Measurements from ENCODE around the gene NANP. TPM values are rescaled to one million over a fixed set of nuclear protein-coding genes. Genes with fewer than 3 reads are reported as not detected.

Gene NANP
- total and polyA plus RNA-seq, 2 of the 13 experiments (the other 11 are each of a cell fraction or from before 2014, with no cell fraction given), result 8.9 to 21.5 TPM

DNA sequence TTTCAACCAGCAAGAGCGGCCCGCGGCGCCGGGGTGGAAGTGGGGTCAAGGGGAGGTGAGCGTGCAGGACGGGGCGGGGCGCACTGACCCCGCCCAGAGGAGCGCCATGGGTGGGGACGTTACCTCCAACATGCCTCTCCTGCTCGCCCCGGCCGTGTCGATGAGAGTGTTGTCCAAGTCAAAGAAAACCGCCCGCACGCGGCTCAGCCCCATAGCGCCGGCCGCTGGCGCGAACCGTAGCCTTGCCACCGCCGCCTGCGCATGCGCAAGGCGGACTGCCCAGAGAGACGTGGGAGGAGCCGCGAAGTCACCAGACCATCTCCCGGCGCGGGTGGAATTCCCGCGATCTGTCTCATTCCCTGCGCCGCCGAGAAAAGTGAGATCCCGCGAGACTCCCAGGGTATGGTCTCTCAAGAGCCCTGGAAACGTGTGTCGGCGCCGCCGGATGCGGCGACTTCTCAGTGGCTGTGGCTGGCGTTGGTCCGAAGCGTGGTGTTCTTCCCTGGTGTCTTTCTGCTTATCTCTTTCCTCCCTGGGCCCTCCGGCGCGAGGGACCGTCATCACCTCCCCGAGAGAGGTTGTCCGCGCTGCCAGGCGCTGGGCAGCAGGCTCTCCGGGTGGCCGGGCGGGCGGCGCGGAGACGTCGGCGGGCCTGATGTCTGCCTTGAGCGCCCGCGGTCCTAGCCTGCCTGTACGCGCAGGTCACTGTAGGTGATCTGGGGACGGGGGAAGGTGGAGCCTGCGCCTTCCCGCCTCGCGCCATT, at the start of gene NANP (continued):
- TF ChIP-seq TEAD3 (CRISPR knock-in tag; optimal IDR thresholded peaks at IDR 0.05; ENCODE audit: borderline replicate concordance) (peak; percentile 84), HOXA9 (CRISPR knock-in tag; IDR thresholded peaks at IDR 0.05; ENCODE audit: borderline replicate concordance) (peak; percentile 73; the same call in 1 of the 2 replicates), ZNF577 (CRISPR knock-in tag; IDR thresholded peaks at IDR 0.05; ENCODE audit: borderline replicate concordance, low read depth) (peak; percentile 98; the same call in 1 of the 2 replicates), ZNF343 (CRISPR knock-in tag; IDR thresholded peaks at IDR 0.05) (no peak; the same call in 1 of the 2 replicates), KMT2A (CRISPR knock-in tag; IDR thresholded peaks at IDR 0.05) (peak; percentile 98), SP5 (CRISPR knock-in tag; IDR thresholded peaks at IDR 0.05; ENCODE audit: borderline replicate concordance, low read depth) (peak; percentile 81), ZBTB2 (CRISPR knock-in tag; IDR thresholded peaks at IDR 0.05; ENCODE audit: low read depth) (peak; percentile 76), ISX (CRISPR knock-in tag; conservative IDR thresholded peaks at IDR 0.05) (peak; percentile 63; the same call in 1 of the 2 replicates), ZSCAN21 (CRISPR knock-in tag; IDR thresholded peaks at IDR 0.05; ENCODE audit: borderline replicate concordance) (peak; percentile 97), HNRNPL (IDR thresholded peaks at IDR 0.05; ENCODE audit: low read depth, low read length) (peak; percentile 87), KDM1A (CRISPR knock-in tag; IDR thresholded peaks at IDR 0.05) (0 out of 2 replicates have a peak, but pooled peaks have one; percentile 3), MXI1 (IDR thresholded peaks at IDR 0.05; ENCODE audit: borderline replicate concordance, low read depth, low read length) (peak; percentile 83), SIN3B (IDR thresholded peaks at IDR 0.05; ENCODE audit: low read length) (peak; percentile 48; the same call in 1 of the 2 replicates), ZNF335 (CRISPR knock-in tag; IDR thresholded peaks at IDR 0.05) (peak; percentile 82), MAFF (IDR thresholded peaks at IDR 0.05; ENCODE audit: low read depth, low read length) (no peak; the same call in 1 of the 2 replicates), SMAD9 (CRISPR knock-in tag; IDR thresholded peaks at IDR 0.05) (peak; percentile 96), NR2F1 (CRISPR knock-in tag; IDR thresholded peaks at IDR 0.05) (peak in 1 of 2 experiments; percentile 33; a peak in 2 of 4 replicates), REST (IDR thresholded peaks at IDR 0.05; ENCODE audit: borderline replicate concordance in 1 of 2, low read depth in 1 of 2, low read length in 2 of 2) (peak in 1 of 2 experiments; percentile 54; a peak in 1 of 4 replicates), NCOA5 (CRISPR knock-in tag; IDR thresholded peaks at IDR 0.05) (no peak), CEBPG (CRISPR knock-in tag; IDR thresholded peaks at IDR 0.05) (peak; percentile 14)
- TF ChIP-seq, protein P1, sequence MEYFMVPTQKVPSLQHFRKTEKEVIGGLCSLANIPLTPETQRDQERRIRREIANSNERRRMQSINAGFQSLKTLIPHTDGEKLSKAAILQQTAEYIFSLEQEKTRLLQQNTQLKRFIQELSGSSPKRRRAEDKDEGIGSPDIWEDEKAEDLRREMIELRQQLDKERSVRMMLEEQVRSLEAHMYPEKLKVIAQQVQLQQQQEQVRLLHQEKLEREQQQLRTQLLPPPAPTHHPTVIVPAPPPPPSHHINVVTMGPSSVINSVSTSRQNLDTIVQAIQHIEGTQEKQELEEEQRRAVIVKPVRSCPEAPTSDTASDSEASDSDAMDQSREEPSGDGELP (IDR thresholded peaks at IDR 0.05; ENCODE audit: borderline replicate concordance, low read depth), result 0 out of 2 replicates have a peak, but pooled peaks have one; percentile 41
- TF ChIP-seq, protein P2, sequence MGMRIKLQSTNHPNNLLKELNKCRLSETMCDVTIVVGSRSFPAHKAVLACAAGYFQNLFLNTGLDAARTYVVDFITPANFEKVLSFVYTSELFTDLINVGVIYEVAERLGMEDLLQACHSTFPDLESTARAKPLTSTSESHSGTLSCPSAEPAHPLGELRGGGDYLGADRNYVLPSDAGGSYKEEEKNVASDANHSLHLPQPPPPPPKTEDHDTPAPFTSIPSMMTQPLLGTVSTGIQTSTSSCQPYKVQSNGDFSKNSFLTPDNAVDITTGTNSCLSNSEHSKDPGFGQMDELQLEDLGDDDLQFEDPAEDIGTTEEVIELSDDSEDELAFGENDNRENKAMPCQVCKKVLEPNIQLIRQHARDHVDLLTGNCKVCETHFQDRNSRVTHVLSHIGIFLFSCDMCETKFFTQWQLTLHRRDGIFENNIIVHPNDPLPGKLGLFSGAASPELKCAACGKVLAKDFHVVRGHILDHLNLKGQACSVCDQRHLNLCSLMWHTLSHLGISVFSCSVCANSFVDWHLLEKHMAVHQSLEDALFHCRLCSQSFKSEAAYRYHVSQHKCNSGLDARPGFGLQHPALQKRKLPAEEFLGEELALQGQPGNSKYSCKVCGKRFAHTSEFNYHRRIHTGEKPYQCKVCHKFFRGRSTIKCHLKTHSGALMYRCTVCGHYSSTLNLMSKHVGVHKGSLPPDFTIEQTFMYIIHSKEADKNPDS (CRISPR knock-in tag; IDR thresholded peaks at IDR 0.05), result no peak; the same call in 1 of the 2 replicates

Measured in HepG2 (cell line).